RWPE1 (cell line): ENCODE data around the gene SLC8A2.
"Not testable (repeated sequence)": the region's sequence is repeated elsewhere in the genome, so short reads cannot be mapped to it uniquely, and the experiment has no call there.

Experiments used
- CTCF ChIA-PET: fragments of 350-600 bp; sonication (Branson Sonifier 250); formaldehyde crosslinking; extraction: SDS; loops from one replicate; lab custom pipeline; 2021; lab: Yijun Ruan, JAX
- POLR2A ChIA-PET: fragments of 400-600 bp; formaldehyde crosslinking; extraction: SDS; loops from one replicate; lab custom pipeline; 2020; ENCODE audit warnings: antibody characterized with exemption; ENCODE audit not compliant: low non-redundant PET; lab: Yijun Ruan, JAX
- DNase-seq: peaks from one replicate; pipeline ENCODE4 v3.0.0; 2012; ENCODE audit warnings: low spot score
- H3K27ac ChIP-seq: fragments of 450-650 bp; 2 replicates; pipeline ENCODE4 v1.5.1; 2017
- CTCF ChIP-seq: fragments of 450-650 bp; conservative IDR thresholded peaks from 2 replicates; pipeline ENCODE4 v1.5.1; 2017; ENCODE audit warnings: low read depth, mild to moderate bottlenecking

Gene SLC8A2

GRCh38 chr19:47413941-47414340 lies 57.8 kb downstream of the SLC8A2 start:
- DNase-seq, result no peak
- no peak for TF ChIP-seq CTCF
- H3K27ac ChIP-seq, result no peak overlapping the region; the same call in 1 of the 2 replicates
- ChIA-PET CTCF (no interaction called here), POLR2A (no interaction called here)

- POLR2A ChIA-PET, H3K27ac ChIP-seq, DNase-seq: not testable (repeated sequence)
- CTCF ChIA-PET, result interaction anchor here (1.0 kb wide), 1 partner anchor 20 kb away, joined by 3 read pairs; no protein-coding TSS in a partner anchor
Measured at GRCh38 chr19:47411696-47412095, 60.0 kb downstream of the SLC8A2 start.

- TF ChIP-seq CTCF, result no peak
- CTCF ChIA-PET, result no interaction called here
- H3K27ac ChIP-seq, result no peak overlapping the region
- POLR2A ChIA-PET, result no interaction called here
- DNase-seq, result no peak
Measured at GRCh38 chr19:47411101-47411500, 60.6 kb downstream of the SLC8A2 start.

GRCh38 chr19:47408156-47408938 lies 63.3 kb downstream of the SLC8A2 start:
- ChIA-PET POLR2A (no interaction called here), CTCF (no interaction called here)
- no peak for TF ChIP-seq CTCF
- DNase-seq, result no peak
- H3K27ac ChIP-seq, result no peak overlapping the region

GRCh38 chr19:47407417-47407774 lies 64.3 kb downstream of the SLC8A2 start:
- no peak for DNase-seq
- TF ChIP-seq CTCF, result no peak
- CTCF ChIA-PET, result no interaction called here
- POLR2A ChIA-PET, result no interaction called here
- H3K27ac ChIP-seq, result no peak overlapping the region

- no peak overlapping the region for H3K27ac ChIP-seq
- TF ChIP-seq CTCF, result no peak
- ChIA-PET POLR2A (no interaction called here), CTCF (no interaction called here)
- DNase-seq, result no peak
Measured at GRCh38 chr19:47406711-47407416, 64.8 kb downstream of the SLC8A2 start.
